ENCODE results near the gene EML3.
"Not testable (repeated sequence)": the region's sequence is repeated elsewhere in the genome, so short reads cannot be mapped to it uniquely, and the experiment has no call there.

EML3 gene

GRCh38 chr11:62570903-62571302, 41.7 kb downstream of the EML3 start:
- peak; percentile 22 for DNase-seq

DNA sequence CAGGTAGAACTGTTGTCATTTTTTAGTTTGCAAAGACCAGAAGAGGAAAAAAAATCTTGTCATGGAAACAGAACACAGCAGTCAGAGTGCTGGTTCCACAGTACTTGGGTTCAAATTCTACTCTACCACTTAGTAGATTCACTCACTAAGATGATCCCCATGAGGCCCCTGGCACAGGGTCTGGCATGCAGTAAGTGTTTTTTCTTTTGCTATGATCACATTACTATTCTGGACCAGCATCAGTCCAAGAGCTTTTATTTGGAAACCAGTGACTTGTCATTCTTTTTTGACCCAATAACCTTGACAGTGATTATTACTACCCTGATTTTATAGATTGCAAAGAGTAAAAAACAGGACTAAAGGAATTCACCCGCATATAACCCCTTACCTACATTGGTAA, 43.0 kb downstream of the EML3 start:
- DNase-seq: no peak

DNA sequence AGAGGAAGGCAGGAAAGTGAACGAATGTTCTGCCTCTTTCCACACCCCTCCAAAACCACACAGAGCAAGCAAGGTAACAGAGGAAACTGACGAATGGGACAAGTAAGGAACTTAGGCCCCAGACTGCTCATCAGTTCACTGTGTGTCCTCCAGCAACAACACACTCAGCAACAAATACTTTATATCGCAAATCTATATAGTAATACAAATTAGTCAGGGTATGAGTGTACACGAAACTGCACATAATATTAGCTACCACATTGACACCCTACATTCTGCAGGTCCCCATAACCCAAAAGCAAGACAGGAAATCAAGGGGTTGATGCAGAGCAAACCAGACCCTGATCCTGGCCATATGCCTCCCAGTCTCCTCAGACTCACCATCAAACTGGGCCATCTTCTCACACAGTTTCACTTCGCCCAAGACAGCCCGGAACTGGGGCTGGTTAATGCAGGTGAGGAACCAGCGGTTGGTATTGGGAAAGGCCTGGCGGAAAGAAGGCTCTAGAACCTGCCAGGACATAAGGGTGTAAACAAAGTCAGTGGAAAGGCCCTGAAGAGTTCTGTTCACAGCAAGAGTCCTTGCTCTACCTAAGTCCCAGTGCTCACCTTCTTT, 45.4 kb downstream of the EML3 start:
- DNase-seq: no peak

- no peak for DNase-seq
Measured at GRCh38 chr11:62566247-62566646, 46.3 kb downstream of the EML3 start.

DNA sequence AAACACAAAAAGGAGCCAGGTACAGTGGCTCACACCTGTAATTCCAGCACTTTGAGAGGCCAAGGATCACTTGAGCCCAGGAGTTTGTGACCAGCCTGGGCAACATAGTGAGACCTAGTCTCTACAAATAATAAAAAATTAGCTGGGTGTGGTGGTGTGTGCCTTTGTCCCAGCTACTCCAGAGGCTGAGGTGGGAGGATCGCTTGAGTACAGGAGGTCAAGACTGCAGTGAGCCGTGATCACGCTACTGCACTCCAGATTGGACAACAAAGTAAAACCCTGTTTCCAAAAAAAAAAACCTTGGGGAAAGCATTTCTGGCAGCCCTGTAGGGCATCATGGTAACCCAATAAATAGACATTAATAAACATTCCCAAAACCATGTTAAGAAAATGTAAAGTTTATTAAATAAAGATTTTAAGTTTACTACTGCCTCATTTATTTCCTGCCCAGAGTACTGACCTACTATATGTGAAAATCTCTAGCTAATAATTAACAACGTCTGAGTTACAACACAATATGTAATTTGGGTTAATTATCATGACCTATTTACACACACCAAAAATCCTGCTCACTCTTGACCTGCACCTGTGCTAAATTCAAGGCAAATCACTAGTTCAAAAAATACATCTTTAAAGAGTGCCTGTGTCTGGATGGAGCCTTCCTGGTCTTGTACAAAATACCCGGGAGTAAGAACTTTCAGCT, 47.3 kb downstream of the EML3 start:
- DNase-seq: no peak

DNA sequence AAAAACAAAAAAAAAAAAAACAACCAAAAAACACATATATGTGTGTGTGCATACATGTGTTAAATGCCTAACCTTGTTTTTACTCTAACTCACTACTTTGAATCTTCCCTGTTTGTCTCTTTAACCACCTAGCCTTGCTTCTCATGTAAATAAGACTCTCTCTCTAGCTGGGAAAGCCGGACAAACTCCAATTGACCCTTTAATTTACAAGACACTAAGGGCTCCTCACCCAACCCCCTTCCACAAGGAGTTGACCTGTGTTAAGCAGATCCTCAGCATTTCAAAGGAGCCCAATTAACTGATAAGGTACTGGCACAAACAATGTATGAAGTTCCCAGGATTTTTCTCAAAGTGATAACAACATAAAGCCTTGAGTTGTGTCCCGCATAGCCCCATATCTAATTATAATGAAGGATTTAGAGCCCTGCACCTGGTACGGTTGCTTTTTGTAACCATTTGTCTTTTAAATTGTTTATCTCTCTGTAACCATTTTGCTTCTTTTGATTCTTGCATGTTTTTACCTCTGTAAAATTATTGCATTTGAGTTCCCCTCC, 50.8 kb downstream of the EML3 start:
- DNase-seq: not testable (repeated sequence)

- peak; percentile 85 for DNase-seq
Measured at GRCh38 chr11:62560566-62561103, 51.9 kb downstream of the EML3 start.

DNA sequence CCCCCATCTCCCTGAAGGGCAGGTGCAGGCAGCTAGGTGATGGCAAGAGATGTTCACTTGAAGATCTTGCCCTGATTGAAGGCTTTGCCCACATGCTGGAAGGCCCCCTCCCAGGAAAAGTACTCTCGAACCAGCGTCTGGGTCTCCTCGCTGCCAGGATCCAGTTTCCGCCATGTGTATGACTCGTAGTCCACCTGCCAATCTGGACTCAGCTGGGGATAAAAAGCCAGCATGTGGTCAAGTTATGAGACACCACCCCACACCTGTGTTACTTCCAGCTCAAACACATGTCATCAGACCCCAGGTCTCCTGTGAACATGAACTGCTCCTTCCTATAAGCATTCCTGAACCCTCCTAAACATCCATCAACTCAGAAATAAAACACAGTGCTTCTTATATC, 52.9 kb downstream of the EML3 start:
- DNase-seq: not testable (repeated sequence)

GRCh38 chr11:62559204-62559603, 53.4 kb downstream of the EML3 start:
- no peak for DNase-seq

DNA sequence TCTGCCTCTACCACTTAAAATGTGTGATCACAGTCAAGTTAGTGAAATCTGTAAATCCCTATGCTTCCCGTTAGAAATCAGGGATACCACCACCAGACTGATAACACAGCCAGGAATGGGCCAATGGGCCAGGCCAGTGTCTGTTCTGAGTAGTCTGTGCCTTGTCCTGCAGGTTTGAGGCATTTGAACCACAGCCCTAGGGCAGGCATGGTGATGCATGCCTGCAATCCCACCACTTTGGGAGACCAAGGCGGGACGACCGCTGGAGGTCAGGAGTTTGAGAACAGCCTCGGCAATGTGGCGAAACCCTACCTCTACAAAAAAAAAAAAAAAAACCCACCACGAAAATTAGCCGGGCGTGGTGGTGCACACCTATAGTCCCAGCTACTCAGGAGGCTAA, 53.9 kb downstream of the EML3 start:
- DNase-seq: no peak

DNA sequence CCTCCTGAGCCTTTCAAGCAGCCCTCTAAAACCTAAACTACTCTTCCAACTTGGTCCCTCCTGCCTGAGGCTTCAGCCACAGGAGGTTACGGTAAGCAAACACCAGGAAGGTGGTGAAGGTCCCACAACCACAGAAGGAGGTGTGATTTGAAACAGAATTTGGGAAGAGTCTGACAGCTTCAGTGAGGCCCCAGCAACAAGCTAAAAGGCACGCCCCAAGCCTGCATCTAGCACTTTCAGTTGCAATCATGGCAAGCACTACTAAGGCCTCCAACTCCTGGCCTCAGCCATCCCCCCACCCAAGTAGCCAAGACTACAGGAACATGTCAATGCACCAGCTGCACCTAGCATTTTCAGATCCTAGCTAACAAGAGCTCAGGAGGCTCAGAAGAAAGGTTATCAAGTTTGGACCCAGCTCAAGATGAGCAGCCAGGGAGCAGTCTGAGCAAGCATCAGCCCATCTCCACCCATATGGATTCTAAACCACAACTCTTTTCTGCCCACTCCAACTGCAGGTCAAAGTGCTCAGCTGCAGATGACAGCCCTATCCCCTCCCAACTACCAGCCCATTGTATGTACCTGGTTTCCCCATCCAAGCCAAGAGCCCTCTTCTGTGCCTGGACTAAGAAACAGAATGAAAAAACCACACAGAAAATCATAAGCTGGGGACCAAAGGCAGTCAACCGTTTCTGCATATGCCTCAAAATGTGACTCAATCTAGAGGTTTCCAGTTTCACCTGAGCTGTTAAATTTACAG, 55.5 kb downstream of the EML3 start:
- peak; percentile 65 for DNase-seq

GRCh38 chr11:62556108-62556874, 56.3 kb downstream of the EML3 start:
- peak; percentile 99 for DNase-seq

DNA sequence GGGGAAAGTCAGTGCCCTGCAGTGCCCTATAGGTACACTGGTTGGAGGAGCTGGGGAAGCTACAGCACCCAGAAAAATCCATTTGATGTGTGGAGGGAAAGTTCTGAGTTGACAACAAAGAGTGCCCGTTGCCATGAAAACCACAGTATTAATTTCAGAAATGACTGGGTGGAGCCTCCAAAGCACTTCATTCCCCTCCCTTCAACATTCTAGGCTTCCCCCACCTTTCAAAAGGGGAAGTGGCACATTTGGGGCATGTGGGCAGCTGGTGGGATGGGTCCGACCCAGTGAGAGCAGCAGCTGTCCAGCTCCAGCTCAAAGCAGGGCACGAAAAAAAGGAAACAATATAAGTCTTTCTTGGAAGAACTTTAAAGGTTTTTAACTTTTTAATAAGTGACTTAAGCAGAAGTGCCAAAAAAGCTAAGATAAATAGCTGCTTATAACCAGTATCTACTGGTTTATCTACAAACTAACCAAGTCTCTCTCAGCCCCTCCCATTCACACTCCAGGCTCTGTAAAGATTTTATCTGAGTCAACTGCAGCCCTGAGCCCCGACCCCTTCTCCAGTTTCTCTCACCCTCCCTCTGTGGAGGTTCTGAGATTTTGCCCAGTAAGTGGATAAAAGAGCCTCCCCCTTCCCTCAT, 57.0 kb downstream of the EML3 start:
- DNase-seq: peak; percentile 98

- DNase-seq: peak; percentile 11
Measured at GRCh38 chr11:62554387-62555167, 58.0 kb downstream of the EML3 start.

DNA sequence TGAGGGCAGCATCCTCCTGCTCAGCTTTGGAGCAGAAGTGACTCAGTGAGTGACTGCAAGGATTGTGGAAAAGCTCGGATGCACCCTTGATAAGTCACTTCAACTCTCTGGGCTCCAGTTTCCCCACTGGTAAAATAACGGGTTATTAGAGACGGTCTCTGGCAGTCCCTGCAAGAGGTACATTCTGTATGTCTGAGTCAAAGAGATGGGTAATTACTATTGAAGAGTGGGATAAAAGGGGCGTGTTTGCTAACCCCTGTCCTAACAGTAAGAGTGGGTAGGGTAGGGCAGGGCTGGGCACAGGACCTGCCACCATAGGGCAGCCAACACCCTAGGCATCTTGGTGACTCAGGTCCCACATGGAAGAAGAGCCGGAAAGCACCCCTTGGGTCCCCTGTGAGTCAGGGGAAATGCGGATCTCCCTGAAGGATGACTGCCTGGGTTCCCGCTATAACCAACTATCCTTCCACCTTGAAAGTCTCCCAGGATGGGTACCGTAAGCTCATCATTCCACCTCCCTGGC, 58.7 kb downstream of the EML3 start:
- no peak for DNase-seq

GRCh38 chr11:62553080-62553838, 59.3 kb downstream of the EML3 start:
- DNase-seq: peak; percentile 90

DNA sequence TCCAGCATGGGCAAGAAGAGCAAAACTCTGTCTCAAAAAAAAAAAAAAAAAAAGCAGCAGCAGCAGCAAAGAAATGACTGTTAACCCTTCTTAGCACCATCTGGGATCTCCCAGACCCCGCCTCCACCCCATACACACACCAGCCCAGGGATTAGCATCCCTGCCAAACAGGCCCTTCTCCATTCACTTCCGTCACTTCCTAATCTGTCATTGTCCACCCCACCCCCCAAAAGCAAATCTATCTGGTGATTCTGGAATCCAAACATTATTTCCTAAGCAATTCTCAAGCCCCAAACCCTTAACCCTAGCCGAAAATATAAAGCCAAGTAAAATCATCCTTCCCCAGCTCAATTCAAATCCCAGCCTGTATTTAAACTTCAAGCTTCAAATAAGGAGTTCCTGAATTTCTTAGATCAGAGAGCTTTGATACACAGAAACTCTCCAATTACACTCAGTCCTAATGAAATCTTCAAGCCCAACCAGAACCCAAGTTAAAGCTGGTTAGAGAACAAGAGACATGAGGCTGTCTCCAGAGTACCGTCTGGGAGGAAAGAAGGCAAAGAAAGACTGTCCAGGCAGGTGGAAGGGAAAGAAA, 60.0 kb downstream of the EML3 start:
- peak; percentile 66 for DNase-seq

Measured in MV-4-11 (cell line).